Lower leg skin (tissue), 3 donors: ENCODE measurements around the gene KCNN3.
"Not testable (repeated sequence)": the region's sequence is repeated elsewhere in the genome, so short reads cannot be mapped to it uniquely, and the experiment has no call there.

Source experiments
- CTCF ChIP-seq, 3 donors: fragments of 450-650 bp; IDR thresholded peaks; one replicate each; pipeline ENCODE4 v1.5.1; 2016; ENCODE audit warnings: antibody characterized with exemption in 3 of 3, mild to moderate bottlenecking in 3 of 3, moderate library complexity in 2 of 3
- POLR2A ChIP-seq, 2 donors: fragments of 450-650 bp; IDR thresholded peaks; one replicate each; pipeline ENCODE4 v1.6.1; 2016 to 2017; ENCODE audit warnings: antibody characterized with exemption in 2 of 2, mild to moderate bottlenecking in 1 of 2, moderate library complexity in 1 of 2

DNA sequence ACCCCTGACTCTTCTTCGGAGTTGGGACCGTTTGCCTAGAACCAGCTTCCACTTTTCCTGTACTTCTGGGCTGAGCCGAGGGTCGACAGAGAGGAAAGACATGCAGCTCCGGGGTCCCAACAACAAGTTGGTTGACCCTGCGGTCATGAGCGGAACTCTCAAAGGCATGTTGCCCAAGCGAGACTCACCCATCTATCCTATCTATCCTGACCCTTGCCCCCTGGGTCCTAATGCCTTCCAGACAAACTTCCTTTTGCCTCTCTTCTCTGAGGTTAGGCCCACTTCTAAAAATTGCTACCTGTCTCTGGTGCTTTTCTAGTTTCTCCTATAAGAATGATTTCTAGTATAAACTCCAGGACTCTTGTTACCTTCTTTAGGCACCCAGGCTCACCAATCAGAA is 197.8 kb downstream of the KCNN3 start:
- TF ChIP-seq CTCF, POLR2A (IDR thresholded peaks at IDR 0.05): not testable (repeated sequence)
